IMR-90 (cell line): ENCODE results near the gene MARK4. TPM values are rescaled to one million over a fixed set of nuclear protein-coding genes. Genes with fewer than 3 reads are reported as not detected.

ENCODE experiments used
- ATAC-seq: fragments of 200-7000 bp; cut with Tn5 transposase; 2 replicates; pipeline ENCODE4 v1.9.1; 2020; ENCODE audit warnings: low read depth, mild to moderate bottlenecking, moderate library complexity
- BruUV-seq: library from RNA; stranded (reverse); fragments of 400-500 nt; replicated peaks from 2 replicates; lab custom pipeline; 2021; lab: Mats Ljungman, UMichigan
- CTCF ChIA-PET: fragments of 300-600 bp; formaldehyde crosslinking; extraction: SDS; loops from one replicate; lab custom pipeline; 2021; ENCODE audit warnings: antibody characterized with exemption; lab: Yijun Ruan, JAX
- POLR2A ChIA-PET: fragments of 300-600 bp; sonication (Branson Sonifier 250); formaldehyde crosslinking; loops from one replicate; lab custom pipeline; 2022; ENCODE audit warnings: antibody characterized with exemption; ENCODE audit not compliant: unreplicated experiment; lab: Charles Lee
- DNase-seq: peaks from one replicate; pipeline ENCODE4 v3.0.0; 2013
- H2AFZ ChIP-seq: replicated peaks from 2 replicates; pipeline ENCODE3; 2013; ENCODE audit warnings: low read length, mild to moderate bottlenecking; ENCODE audit not compliant: poor library complexity
- H2AK5ac ChIP-seq: 2 replicates; pipeline ENCODE4 v1.6.1; 2013; ENCODE audit warnings: low read depth, low read length, inconsistent platforms
- H2AK9ac ChIP-seq: replicated peaks from 2 replicates; pipeline ENCODE3; 2013; ENCODE audit warnings: mild to moderate bottlenecking, low read depth, low read length, moderate library complexity; ENCODE audit not compliant: poor library complexity
- H2BK120ac ChIP-seq: 2 replicates; pipeline ENCODE4 v1.6.1; 2013; ENCODE audit warnings: low read depth, low read length, inconsistent platforms
- H2BK15ac ChIP-seq: 3 replicates; pipeline ENCODE4 v1.6.1; 2013; ENCODE audit warnings: low read depth, low read length, inconsistent platforms
- H2BK20ac ChIP-seq: 2 replicates; pipeline ENCODE4 v1.6.1; 2013; ENCODE audit warnings: low read depth, mild to moderate bottlenecking, inconsistent platforms, low read length, moderate library complexity
- H2BK5ac ChIP-seq: 2 replicates; pipeline ENCODE4 v1.6.1; 2013; ENCODE audit warnings: mild to moderate bottlenecking, low read depth, low read length, inconsistent platforms; ENCODE audit not compliant: poor library complexity, severe bottlenecking
- H3K14ac ChIP-seq: replicated peaks from 2 replicates; pipeline ENCODE4 v1.6.1; 2013; ENCODE audit warnings: low read depth, low read length, inconsistent platforms
- H3K18ac ChIP-seq: 2 replicates; pipeline ENCODE4 v1.6.1; 2013; ENCODE audit warnings: low read depth, low read length, control low read depth
- H3K23ac ChIP-seq: 2 replicates; pipeline ENCODE4 v1.6.1; 2013; ENCODE audit warnings: low read depth, low read length, inconsistent platforms
- H3K27ac ChIP-seq: 2 replicates; pipeline ENCODE4 v1.5.1; 2013; ENCODE audit warnings: mild to moderate bottlenecking, control low read depth, low read length; ENCODE audit not compliant: insufficient read depth
- H3K27me3 ChIP-seq: 2 replicates; pipeline ENCODE4 v1.6.1; 2013; ENCODE audit warnings: low read length; ENCODE audit not compliant: control insufficient read depth, insufficient read depth
- H3K36me3 ChIP-seq: 2 replicates; pipeline ENCODE4 v1.6.1; 2013; ENCODE audit warnings: low read length, mixed read lengths; ENCODE audit not compliant: control insufficient read depth, insufficient read depth
- H3K4ac ChIP-seq: 2 replicates; pipeline ENCODE4 v1.6.1; 2013; ENCODE audit warnings: low read depth, low read length, inconsistent platforms
- H3K4me1 ChIP-seq: 2 replicates; pipeline ENCODE4 v1.6.1; 2013; ENCODE audit warnings: low read length, mixed read lengths; ENCODE audit not compliant: control insufficient read depth, insufficient read depth
- H3K4me2 ChIP-seq: 2 replicates; pipeline ENCODE4 v1.6.1; 2013; ENCODE audit warnings: low read depth, mild to moderate bottlenecking, control low read depth, low read length, moderate library complexity
- H3K4me3 ChIP-seq: 2 replicates; pipeline ENCODE4 v1.5.1; 2013; ENCODE audit warnings: low read depth, mild to moderate bottlenecking, control low read depth, low read length, moderate library complexity; ENCODE audit not compliant: insufficient read depth
- H3K56ac ChIP-seq: 2 replicates; pipeline ENCODE4 v1.6.1; 2013; ENCODE audit warnings: low read length, inconsistent platforms; ENCODE audit not compliant: insufficient read depth; ENCODE audit errors: extremely low read depth
- H3K79me1 ChIP-seq, 2 experiments: 2 replicates each; pipeline ENCODE4 v1.6.1; 2013; ENCODE audit warnings: low read length in 2 of 2, inconsistent platforms in 1 of 2, low read depth in 1 of 2
- H3K9ac ChIP-seq: 2 replicates; pipeline ENCODE4 v1.6.1; 2013; ENCODE audit warnings: low read depth, low read length, control low read depth
- H3K9me1 ChIP-seq: 2 replicates; pipeline ENCODE4 v1.6.1; 2013; ENCODE audit warnings: low read length, inconsistent platforms; ENCODE audit not compliant: insufficient read depth
- H3K9me3 ChIP-seq: 2 replicates; pipeline ENCODE4 v1.6.1; 2013; ENCODE audit warnings: low read length; ENCODE audit not compliant: control insufficient read depth, insufficient read depth
- H4K20me1 ChIP-seq: 2 replicates; pipeline ENCODE4 v1.6.1; 2013; ENCODE audit warnings: low read length, inconsistent platforms; ENCODE audit not compliant: insufficient read depth
- H4K5ac ChIP-seq: 2 replicates; pipeline ENCODE4 v1.6.1; 2013; ENCODE audit warnings: mild to moderate bottlenecking, low read depth, low read length, control low read depth
- H4K8ac ChIP-seq, 2 experiments: 2 replicates each; pipeline ENCODE4 v1.6.1; 2013; ENCODE audit warnings: low read depth in 2 of 2, low read length in 2 of 2, control low read depth in 1 of 2, inconsistent platforms in 1 of 2
- H4K91ac ChIP-seq: 2 replicates; pipeline ENCODE4 v1.6.1; 2013; ENCODE audit warnings: low read depth, low read length, inconsistent platforms; ENCODE audit not compliant: insufficient read depth
- BHLHE40 ChIP-seq: fragments of 150-350 bp; IDR thresholded peaks from 2 replicates; pipeline ENCODE4 v1.6.1; 2016; ENCODE audit warnings: mild to moderate bottlenecking, low read depth, low read length
- CEBPB ChIP-seq: IDR thresholded peaks from 2 replicates; pipeline ENCODE4 v1.6.1; 2012; ENCODE audit warnings: low read depth, low read length, improper control_type of control experiment
- CHD1 ChIP-seq: IDR thresholded peaks from 2 replicates; pipeline ENCODE4 v1.6.1; 2012; ENCODE audit warnings: low read depth, low read length, improper control_type of control experiment
- FOS ChIP-seq: fragments of 150-350 bp; IDR thresholded peaks from 2 replicates; pipeline ENCODE4 v1.6.1; 2016; ENCODE audit warnings: low read depth, low read length
- MAFK ChIP-seq: IDR thresholded peaks from 2 replicates; pipeline ENCODE4 v1.6.1; 2012; ENCODE audit warnings: low read depth, low read length, improper control_type of control experiment
- MAZ ChIP-seq: IDR thresholded peaks from 2 replicates; pipeline ENCODE4 v1.6.1; 2012; ENCODE audit warnings: low read depth, mild to moderate bottlenecking, low read length, improper control_type of control experiment, moderate library complexity, borderline replicate concordance
- MXI1 ChIP-seq: IDR thresholded peaks from 2 replicates; pipeline ENCODE4 v1.6.1; 2012; ENCODE audit warnings: low read depth, mild to moderate bottlenecking, low read length, moderate library complexity, borderline replicate concordance
- NFE2L2 ChIP-seq: fragments of 150-350 bp; IDR thresholded peaks from 2 replicates; pipeline ENCODE4 v1.6.1; 2016; ENCODE audit warnings: low read depth, mild to moderate bottlenecking, low read length
- POLR2A ChIP-seq: IDR thresholded peaks from 2 replicates; pipeline ENCODE4 v1.6.1; 2012; ENCODE audit warnings: mild to moderate bottlenecking, low read depth, low read length
- RAD21 ChIP-seq: IDR thresholded peaks from 2 replicates; pipeline ENCODE4 v1.6.1; 2012; ENCODE audit warnings: low read length, improper control_type of control experiment
- RCOR1 ChIP-seq: IDR thresholded peaks from 2 replicates; pipeline ENCODE4 v1.6.1; 2012; ENCODE audit warnings: mild to moderate bottlenecking, low read length, improper control_type of control experiment; ENCODE audit not compliant: insufficient replicate concordance
- RFX5 ChIP-seq: IDR thresholded peaks from 2 replicates; pipeline ENCODE4 v1.8.0; 2012; ENCODE audit warnings: low read depth, mild to moderate bottlenecking, low read length, moderate library complexity
- SMC3 ChIP-seq: fragments of 150-350 bp; IDR thresholded peaks from 2 replicates; pipeline ENCODE4 v1.6.1; 2016; ENCODE audit warnings: low read depth, mild to moderate bottlenecking, antibody characterized with exemption, low read length, moderate library complexity
- WGBS, 2 experiments: methylation state at CpG; one replicate each; pipeline versions ENCODE4 v1.1.5 to v1.1.7; 2013; ENCODE audit warnings: missing lambda C conversion rate in 2 of 2; ENCODE audit not compliant: insufficient read length in 1 of 2; ENCODE audit errors: extremely low coverage in 2 of 2; 5-methylcytosine and 5-hydroxymethylcytosine counted together
- dilution Hi-C: fragments of 300-500 bp; cut with HindIII; formaldehyde crosslinking; loops from one replicate; pipeline ENCODE4 v1.14.3; 2018; ENCODE audit warnings: low sequenced_read_pairs; ENCODE audit not compliant: unreplicated experiment
- in situ Hi-C: fragments of 300-500 bp; cut with MboI; formaldehyde crosslinking; loops from 3 replicates; pipeline ENCODE4 v1.14.3; 2019; ENCODE audit warnings: low sequenced_read_pairs, inconsistent platforms, mixed read lengths
- intact Hi-C: fragments of 100-400 bp; cut with micrococcal nuclease; formaldehyde crosslinking; loops from 2 replicates; pipeline ENCODE4 v1.10.0; 2022
- polyA plus RNA-seq, 3 experiments: library from polyadenylated mRNA; depleted of rRNA; stranded (reverse); fragments of >200 nt; gene quantifications; 2 replicates each; pipeline ENCODE4 v1.2.3, GENCODE V29; 2012; ENCODE audit warnings: low replicate concordance in 1 of 3
- total RNA-seq: library from RNA; depleted of rRNA; stranded (reverse); fragments of >200 nt; gene quantifications from 2 replicates; pipeline ENCODE4 v1.2.3, GENCODE V29; 2012
- TF ChIP-seq, protein P1 (sequence below): conservative IDR thresholded peaks from 2 replicates; pipeline ENCODE4 v1.5.1; 2012; ENCODE audit warnings: mild to moderate bottlenecking, low read depth, low read length, improper control_type of control experiment
- TF ChIP-seq, protein P2 (sequence below): fragments of 150-350 bp; IDR thresholded peaks from 2 replicates; pipeline ENCODE4 v1.6.1; 2016; ENCODE audit warnings: low read depth, mild to moderate bottlenecking, low read length, moderate library complexity, borderline replicate concordance
- TF ChIP-seq, protein P3 (sequence below): fragments of 150-350 bp; IDR thresholded peaks from 2 replicates; pipeline ENCODE4 v1.6.1; 2017; ENCODE audit warnings: mild to moderate bottlenecking, antibody characterized with exemption, low read length, low read depth

The MARK4 gene
- total and polyA plus RNA-seq, 2 of the 4 experiments (the other 2 are of a cell fraction): 11.3 to 20.7 TPM

DNA sequence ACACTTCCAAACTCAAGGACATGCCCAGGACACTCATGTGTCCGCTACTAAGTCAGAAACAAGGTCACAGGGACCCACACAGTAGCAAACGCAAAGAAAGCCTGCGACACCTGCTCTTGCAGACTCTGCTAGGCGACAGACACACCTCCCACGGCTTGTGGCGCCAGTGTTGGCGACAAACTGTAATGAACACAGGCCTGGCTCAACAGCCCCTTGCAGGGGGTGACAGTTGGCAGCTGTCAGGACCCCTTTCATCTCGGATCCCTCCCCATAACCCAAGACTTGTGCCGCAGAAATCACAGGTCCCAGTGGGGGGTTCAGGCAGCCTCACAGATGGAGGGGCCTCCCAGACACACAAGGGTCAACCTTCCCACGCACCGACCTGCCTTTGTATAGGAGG, 71.2 kb downstream of the MARK4 start:
- Histone ChIP-seq H3K4me1 (no peaks in the 10 kb centered on the region; the same call in 1 of the 2 replicates), H3K9me3 (no peaks in the 10 kb centered on the region), H3K27me3 (peaks cover 26% of the 10 kb centered on the region), H2BK120ac (no peak overlapping the region), H3K4me3 (no peak overlapping the region), H2BK15ac (no peak overlapping the region), H3K23ac (no peak overlapping the region), H4K91ac (no peak overlapping the region), H3K36me3 (no peaks in the 10 kb centered on the region), H3K18ac (no peak overlapping the region), H4K5ac (no peak overlapping the region), H3K14ac (no peak overlapping the region), H3K4ac (no peak overlapping the region), H2BK5ac (no peak overlapping the region), H3K4me2 (no peak overlapping the region), H2AK5ac (no peak overlapping the region), H2BK20ac (no peak overlapping the region), H3K27ac (no peak overlapping the region), H2AFZ (no peak overlapping the region), H4K20me1 (no peaks in the 10 kb centered on the region), H2AK9ac (no peak overlapping the region), H4K8ac (no peak overlapping the region), H3K79me1 (no peaks in the 10 kb centered on the region), H3K9ac (no peak overlapping the region), H3K56ac (no peak overlapping the region), H3K9me1 (no peaks in the 10 kb centered on the region)
- no TSS peak for BruUV-seq
- dilution Hi-C loops: no loop called here
- in situ Hi-C loops: no loop called here
- ATAC-seq (no peak), DNase-seq (no peak)
- WGBS, 2 experiments: 20% methylated on average over 5 of the region's 11 CpGs; no CpG with 5 or more reads in 1 of the 2 experiments
- ChIA-PET CTCF (no interaction called here), POLR2A (no interaction called here)
- TF ChIP-seq MAFK (no peak), FOS (no peak), MXI1 (no peak), CHD1 (no peak), BHLHE40 (no peak), NFE2L2 (no peak), CEBPB (no peak), SMC3 (no peak), RFX5 (no peak), MAZ (no peak), RCOR1 (no peak), RAD21 (no peak), POLR2A (no peak)
- TF ChIP-seq, protein P1, sequence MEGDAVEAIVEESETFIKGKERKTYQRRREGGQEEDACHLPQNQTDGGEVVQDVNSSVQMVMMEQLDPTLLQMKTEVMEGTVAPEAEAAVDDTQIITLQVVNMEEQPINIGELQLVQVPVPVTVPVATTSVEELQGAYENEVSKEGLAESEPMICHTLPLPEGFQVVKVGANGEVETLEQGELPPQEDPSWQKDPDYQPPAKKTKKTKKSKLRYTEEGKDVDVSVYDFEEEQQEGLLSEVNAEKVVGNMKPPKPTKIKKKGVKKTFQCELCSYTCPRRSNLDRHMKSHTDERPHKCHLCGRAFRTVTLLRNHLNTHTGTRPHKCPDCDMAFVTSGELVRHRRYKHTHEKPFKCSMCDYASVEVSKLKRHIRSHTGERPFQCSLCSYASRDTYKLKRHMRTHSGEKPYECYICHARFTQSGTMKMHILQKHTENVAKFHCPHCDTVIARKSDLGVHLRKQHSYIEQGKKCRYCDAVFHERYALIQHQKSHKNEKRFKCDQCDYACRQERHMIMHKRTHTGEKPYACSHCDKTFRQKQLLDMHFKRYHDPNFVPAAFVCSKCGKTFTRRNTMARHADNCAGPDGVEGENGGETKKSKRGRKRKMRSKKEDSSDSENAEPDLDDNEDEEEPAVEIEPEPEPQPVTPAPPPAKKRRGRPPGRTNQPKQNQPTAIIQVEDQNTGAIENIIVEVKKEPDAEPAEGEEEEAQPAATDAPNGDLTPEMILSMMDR: no peak
- TF ChIP-seq, protein P2, sequence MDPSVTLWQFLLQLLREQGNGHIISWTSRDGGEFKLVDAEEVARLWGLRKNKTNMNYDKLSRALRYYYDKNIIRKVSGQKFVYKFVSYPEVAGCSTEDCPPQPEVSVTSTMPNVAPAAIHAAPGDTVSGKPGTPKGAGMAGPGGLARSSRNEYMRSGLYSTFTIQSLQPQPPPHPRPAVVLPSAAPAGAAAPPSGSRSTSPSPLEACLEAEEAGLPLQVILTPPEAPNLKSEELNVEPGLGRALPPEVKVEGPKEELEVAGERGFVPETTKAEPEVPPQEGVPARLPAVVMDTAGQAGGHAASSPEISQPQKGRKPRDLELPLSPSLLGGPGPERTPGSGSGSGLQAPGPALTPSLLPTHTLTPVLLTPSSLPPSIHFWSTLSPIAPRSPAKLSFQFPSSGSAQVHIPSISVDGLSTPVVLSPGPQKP: no peak
- TF ChIP-seq, protein P3, sequence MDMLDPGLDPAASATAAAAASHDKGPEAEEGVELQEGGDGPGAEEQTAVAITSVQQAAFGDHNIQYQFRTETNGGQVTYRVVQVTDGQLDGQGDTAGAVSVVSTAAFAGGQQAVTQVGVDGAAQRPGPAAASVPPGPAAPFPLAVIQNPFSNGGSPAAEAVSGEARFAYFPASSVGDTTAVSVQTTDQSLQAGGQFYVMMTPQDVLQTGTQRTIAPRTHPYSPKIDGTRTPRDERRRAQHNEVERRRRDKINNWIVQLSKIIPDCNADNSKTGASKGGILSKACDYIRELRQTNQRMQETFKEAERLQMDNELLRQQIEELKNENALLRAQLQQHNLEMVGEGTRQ: no peak
- intact Hi-C loops: no loop called here
